H9 (cell line): ENCODE results near the gene DPYSL3. TPM values are rescaled to one million over a fixed set of nuclear protein-coding genes. Genes with fewer than 3 reads are reported as not detected.

Experiments
- DNase-seq: peaks from one replicate; pipeline ENCODE4 v3.0.0-alpha.2; 2017
- H2AFZ ChIP-seq: one replicate; pipeline ENCODE4 v1.6.1; 2013; ENCODE audit warnings: mild to moderate bottlenecking, low read length, control low read depth, moderate library complexity
- H2AK5ac ChIP-seq: 2 replicates; pipeline ENCODE4 v1.6.1; 2013; ENCODE audit warnings: low read length, control low read depth, mixed read lengths; ENCODE audit not compliant: insufficient read length
- H2BK120ac ChIP-seq: one replicate; pipeline ENCODE4 v1.6.1; 2013; ENCODE audit warnings: low read depth, mild to moderate bottlenecking, low read length, control low read depth, inconsistent platforms; ENCODE audit not compliant: poor library complexity, severe bottlenecking
- H2BK12ac ChIP-seq: 2 replicates; pipeline ENCODE4 v1.6.1; 2013; ENCODE audit warnings: low read length, control low read depth, mixed read lengths, low read depth; ENCODE audit not compliant: insufficient read length
- H2BK15ac ChIP-seq: 2 replicates; pipeline ENCODE4 v1.6.1; 2013; ENCODE audit warnings: low read depth, low read length, control low read depth
- H2BK20ac ChIP-seq: one replicate; pipeline ENCODE4 v1.6.1; 2013; ENCODE audit warnings: low read depth, mild to moderate bottlenecking, low read length, control low read depth, inconsistent platforms; ENCODE audit not compliant: poor library complexity, severe bottlenecking
- H2BK5ac ChIP-seq: 2 replicates; pipeline ENCODE4 v1.6.1; 2013; ENCODE audit warnings: low read length, control low read depth, mixed read lengths; ENCODE audit not compliant: insufficient read length
- H3K14ac ChIP-seq: 2 replicates; pipeline ENCODE4 v1.6.1; 2013; ENCODE audit warnings: low read length, control low read depth; ENCODE audit not compliant: insufficient read depth
- H3K18ac ChIP-seq: 2 replicates; pipeline ENCODE4 v1.6.1; 2013; ENCODE audit warnings: low read depth, mild to moderate bottlenecking, mixed read lengths, low read length, control low read depth; ENCODE audit not compliant: insufficient read length
- H3K23ac ChIP-seq: 2 replicates; pipeline ENCODE4 v1.6.1; 2013; ENCODE audit warnings: low read length, control low read depth, mixed read lengths, low read depth; ENCODE audit not compliant: insufficient read length
- H3K23me2 ChIP-seq: 2 replicates; pipeline ENCODE4 v1.6.1; 2013; ENCODE audit warnings: low read depth, mild to moderate bottlenecking, mixed read lengths, low read length, control low read depth; ENCODE audit not compliant: insufficient read length, poor library complexity, severe bottlenecking
- H3K27ac ChIP-seq: 2 replicates; pipeline ENCODE4 v1.5.1; 2013; ENCODE audit warnings: low read length, control low read depth, mixed read lengths, low read depth; ENCODE audit not compliant: insufficient read length
- H3K27me3 ChIP-seq: 2 replicates; pipeline ENCODE4 v1.6.1; 2013; ENCODE audit warnings: low read length, control low read depth, inconsistent platforms; ENCODE audit not compliant: insufficient read depth
- H3K4ac ChIP-seq: 2 replicates; pipeline ENCODE4 v1.6.1; 2013; ENCODE audit warnings: low read depth, mild to moderate bottlenecking, control low read depth, inconsistent platforms, low read length, moderate library complexity
- H3K4me1 ChIP-seq: 2 replicates; pipeline ENCODE4 v1.6.1; 2013; ENCODE audit warnings: low read length, control low read depth, inconsistent platforms; ENCODE audit not compliant: insufficient read depth
- H3K4me2 ChIP-seq: 2 replicates; pipeline ENCODE4 v1.6.1; 2013; ENCODE audit warnings: low read length, control low read depth, mixed read lengths; ENCODE audit not compliant: insufficient read length, insufficient read depth
- H3K56ac ChIP-seq: 2 replicates; pipeline ENCODE4 v1.6.1; 2013; ENCODE audit warnings: low read depth, mild to moderate bottlenecking, mixed read lengths, low read length, control low read depth; ENCODE audit not compliant: insufficient read length
- H3K79me1 ChIP-seq: 2 replicates; pipeline ENCODE4 v1.6.1; 2013; ENCODE audit warnings: low read depth, mild to moderate bottlenecking, moderate library complexity, low read length, control low read depth, inconsistent platforms; ENCODE audit not compliant: insufficient read depth, poor library complexity, severe bottlenecking
- H3K79me2 ChIP-seq: 2 replicates; pipeline ENCODE4 v1.6.1; 2013; ENCODE audit warnings: low read length, control low read depth, inconsistent platforms; ENCODE audit not compliant: insufficient read depth
- H3K9ac ChIP-seq: 2 replicates; pipeline ENCODE4 v1.6.1; 2013; ENCODE audit warnings: low read length, control low read depth, mixed read lengths; ENCODE audit not compliant: insufficient read length; ENCODE audit errors: extremely low read depth
- H3K9me3 ChIP-seq: one replicate; pipeline ENCODE4 v1.6.1; 2013; ENCODE audit warnings: low read depth, low read length, inconsistent platforms; ENCODE audit not compliant: control insufficient read depth
- H3T11ph ChIP-seq: one replicate; pipeline ENCODE4 v1.6.1; 2013; ENCODE audit warnings: mild to moderate bottlenecking, low read length, control low read depth, inconsistent platforms
- H4K20me1 ChIP-seq: one replicate; pipeline ENCODE4 v1.6.1; 2013; ENCODE audit not compliant: control insufficient read depth, insufficient read length, insufficient read depth
- H4K5ac ChIP-seq: 2 replicates; pipeline ENCODE4 v1.6.1; 2013; ENCODE audit warnings: low read depth, mild to moderate bottlenecking, mixed read lengths, low read length, control low read depth; ENCODE audit not compliant: insufficient read length
- H4K8ac ChIP-seq: replicated peaks from 2 replicates; pipeline ENCODE4 v1.6.1; 2013; ENCODE audit warnings: low read length, control low read depth, mixed read lengths, low read depth; ENCODE audit not compliant: insufficient read length
- H4K91ac ChIP-seq: 2 replicates; pipeline ENCODE4 v1.6.1; 2013; ENCODE audit warnings: low read depth, mild to moderate bottlenecking, moderate library complexity, mixed read lengths, low read length, control low read depth; ENCODE audit not compliant: insufficient read length
- H3K27ac Mint-ChIP-seq, 3 experiments: 2 replicates in 2 of 3; 3 replicates in 1 of 3; pipeline ENCODE4 v1.8.0; 2020 to 2021; ENCODE audit warnings: mixed read lengths in 3 of 3, mild to moderate bottlenecking in 1 of 3, moderate library complexity in 1 of 3
- H3K27me3 Mint-ChIP-seq: 2 replicates; pipeline ENCODE4 v1.8.0; 2021; ENCODE audit warnings: low read depth, mild to moderate bottlenecking, moderate library complexity, mixed read lengths
- H3K36me3 Mint-ChIP-seq, 3 experiments: 2 replicates in 2 of 3; 3 replicates in 1 of 3; pipeline ENCODE4 v1.8.0; 2020 to 2021; ENCODE audit warnings: low read depth in 3 of 3, mixed read lengths in 3 of 3; ENCODE audit not compliant: insufficient read depth in 1 of 3
- H3K4me1 Mint-ChIP-seq, 2 experiments: 2 replicates each; pipeline ENCODE4 v1.8.0; 2020; ENCODE audit warnings: mixed read lengths in 2 of 2
- H3K4me3 Mint-ChIP-seq, 2 experiments: 2 replicates in 1 of 2; 3 replicates in 1 of 2; pipeline ENCODE4 v1.8.0; 2020 to 2021; ENCODE audit warnings: mild to moderate bottlenecking in 2 of 2, mixed read lengths in 2 of 2, moderate library complexity in 1 of 2
- H3K9me3 Mint-ChIP-seq, 2 experiments: 2 replicates in 1 of 2; 3 replicates in 1 of 2; pipeline ENCODE4 v1.8.0; 2020; ENCODE audit warnings: mild to moderate bottlenecking in 2 of 2, mixed read lengths in 2 of 2, moderate library complexity in 1 of 2
- CTCF ChIP-seq: fragments of 200-600 bp; sonication (generic); conservative IDR thresholded peaks from 3 replicates; pipeline ENCODE4 v1.8.0; 2021; ENCODE audit warnings: antibody characterized with exemption, mild to moderate bottlenecking
- total RNA-seq: library from RNA; stranded (reverse); gene quantifications from 2 replicates; pipeline ENCODE4 v1.2.1, GENCODE V29; 2021

DPYSL3 gene
- total RNA-seq, 1 experiment from 2014 or later, result 515 TPM

GRCh38 chr5:147371290-147371689, 138.6 kb downstream of the DPYSL3 start:
- Histone ChIP-seq H4K91ac (no peak overlapping the region), H3K18ac (no peak overlapping the region), H3K4me2 (no peak overlapping the region), H2BK12ac (no peak overlapping the region), H3K23ac (no peak overlapping the region), H2BK20ac (no peak overlapping the region), H3K23me2 (no peaks in the 10 kb centered on the region), H4K20me1 (no peaks in the 10 kb centered on the region), H2AK5ac (no peak overlapping the region), H3K27me3 (no peaks in the 10 kb centered on the region), H3K27ac (no peak overlapping the region), H2BK5ac (no peak overlapping the region), H3K56ac (no peak overlapping the region), H3K4me1 (no peaks in the 10 kb centered on the region), H4K5ac (no peak overlapping the region), H3K9me3 (no peaks in the 10 kb centered on the region), H3T11ph (no peak overlapping the region), H3K79me2 (no peaks in the 10 kb centered on the region), H2BK15ac (no peak overlapping the region), H3K4ac (no peak overlapping the region), H3K9ac (no peak overlapping the region), H4K8ac (no peak overlapping the region), H3K14ac (no peak overlapping the region), H2BK120ac (no peak overlapping the region), H3K79me1 (no peaks in the 10 kb centered on the region), H2AFZ (no peak overlapping the region)
- Mint-ChIP-seq H3K27ac (no peak overlapping the region), H3K4me1 (peaks cover 5 to 6% of the 10 kb centered on the region in 2 experiments), H3K36me3 (no peaks in the 10 kb centered on the region), H3K27me3 (no peaks in the 10 kb centered on the region), H3K9me3 (no peaks in the 10 kb centered on the region), H3K4me3 (no peak overlapping the region)
- DNase-seq, result no peak
- TF ChIP-seq CTCF, result no peak
